Lower lobe of right lung (tissue), 2 donors: ENCODE measurements around the gene PPME1. TPM values are rescaled to one million over a fixed set of nuclear protein-coding genes. Genes with fewer than 3 reads are reported as not detected.
"Not testable (repeated sequence)": the region's sequence is repeated elsewhere in the genome, so short reads cannot be mapped to it uniquely, and the experiment has no call there.

ENCODE experiments used
- ATAC-seq, 2 donors: fragments of 200-7000 bp; cut with Tn5 transposase; one replicate each; pipeline ENCODE4 v1.9.1; 2020 to 2022; ENCODE audit warnings: mild to moderate bottlenecking in 2 of 2, moderate library complexity in 2 of 2
- DNase-seq: peaks from one replicate; pipeline ENCODE4 v3.0.0-alpha.2; 2020
- H3K27ac ChIP-seq: fragments of 200-600 bp; one replicate; pipeline ENCODE4 v1.8.0; 2022
- H3K27me3 ChIP-seq: fragments of 200-600 bp; one replicate; pipeline ENCODE4 v1.8.0; 2022; ENCODE audit warnings: low read depth
- H3K36me3 ChIP-seq: fragments of 200-600 bp; one replicate; pipeline ENCODE4 v1.8.0; 2022; ENCODE audit warnings: mild to moderate bottlenecking
- H3K4me1 ChIP-seq: fragments of 200-600 bp; one replicate; pipeline ENCODE4 v1.8.0; 2022
- H3K4me3 ChIP-seq: fragments of 200-600 bp; one replicate; pipeline ENCODE4 v1.8.0; 2022; ENCODE audit warnings: mild to moderate bottlenecking
- H3K9me3 ChIP-seq: fragments of 200-600 bp; one replicate; pipeline ENCODE4 v1.8.0; 2022
- CTCF ChIP-seq: fragments of 200-600 bp; IDR thresholded peaks from one replicate; pipeline ENCODE4 v1.8.0; 2022; ENCODE audit warnings: antibody characterized with exemption, mild to moderate bottlenecking
- intact Hi-C: fragments of 100-400 bp; cut with DNase I; formaldehyde crosslinking; loops from one replicate; pipeline ENCODE4 v1.11.0; 2022
- total RNA-seq: library from RNA; stranded (reverse); fragmentation: NEBNext Ultra II Directional; extraction: Animal tissue kit (Norgen Biotek cat#: 25700); gene quantifications from one replicate; pipeline ENCODE4 v1.2.1, GENCODE V29; 2021
- donor health status: DM: no; HTN: yes; CAD: no; lungs with severe emphysema.

Gene PPME1
- total RNA-seq, 1 donor from 2014 or later: 29.4 TPM

GRCh38 chr11:74139151-74139918 is 31.8 kb upstream of the PPME1 start:
- peaks cover 14% of the 10 kb centered on the region for H3K4me1 ChIP-seq
- DNase-seq (no peak), ATAC-seq (no peak)
- H3K27ac ChIP-seq: peak overlapping the region; percentile 0
- no peak overlapping the region for H3K4me3 ChIP-seq
- H3K27me3 ChIP-seq: no peaks in the 10 kb centered on the region
- H3K36me3 ChIP-seq: peaks cover 37% of the 10 kb centered on the region
- TF ChIP-seq CTCF: no peak
- intact Hi-C loops: no loop called here
- no peaks in the 10 kb centered on the region for H3K9me3 ChIP-seq

GRCh38 chr11:74139919-74140431 is 31.1 kb upstream of the PPME1 start:
- peaks cover 33% of the 10 kb centered on the region for H3K36me3 ChIP-seq
- intact Hi-C loops, DNase-seq, H3K27ac ChIP-seq, H3K4me3 ChIP-seq, H3K9me3 ChIP-seq, H3K27me3 ChIP-seq, ATAC-seq: not testable (repeated sequence)
- H3K4me1 ChIP-seq: peaks cover 14% of the 10 kb centered on the region

- Histone ChIP-seq H3K4me3 (no peak overlapping the region), H3K4me1 (peaks cover 14% of the 10 kb centered on the region), H3K27ac (no peak overlapping the region), H3K27me3 (no peaks in the 10 kb centered on the region), H3K36me3 (peaks cover 21% of the 10 kb centered on the region), H3K9me3 (no peaks in the 10 kb centered on the region)
- ATAC-seq (peak in 1 of 2 donors; percentile 21), DNase-seq (no peak)
- TF ChIP-seq CTCF: no peak
- intact Hi-C loops: no loop called here
Observed at GRCh38 chr11:74141241-74141695, 29.8 kb upstream of the PPME1 start.

- H3K27me3 ChIP-seq: no peaks in the 10 kb centered on the region
- H3K4me1 ChIP-seq: peaks cover 14% of the 10 kb centered on the region
- ATAC-seq: no peak
- no peaks in the 10 kb centered on the region for H3K9me3 ChIP-seq
- H3K27ac ChIP-seq: no peak overlapping the region
- intact Hi-C loops: no loop called here
- H3K36me3 ChIP-seq: peaks cover 16% of the 10 kb centered on the region
- TF ChIP-seq CTCF: no peak
- no peak for DNase-seq
- no peak overlapping the region for H3K4me3 ChIP-seq
Observed at GRCh38 chr11:74141908-74142307, 29.2 kb upstream of the PPME1 start.

- Histone ChIP-seq H3K27ac (no peak overlapping the region), H3K4me3 (no peak overlapping the region), H3K9me3 (no peaks in the 10 kb centered on the region), H3K27me3 (no peaks in the 10 kb centered on the region), H3K36me3 (peaks cover 12% of the 10 kb centered on the region), H3K4me1 (peaks cover 14% of the 10 kb centered on the region)
- DNase-seq: no peak
- TF ChIP-seq CTCF: no peak
- no peak for ATAC-seq
- intact Hi-C loops: no loop called here
Observed at GRCh38 chr11:74142624-74143023, 28.5 kb upstream of the PPME1 start.

GRCh38 chr11:74144592-74144991 is 26.5 kb upstream of the PPME1 start:
- no peak for TF ChIP-seq CTCF
- H3K27me3 ChIP-seq: no peaks in the 10 kb centered on the region

More at GRCh38 chr11:74144592-74144991, 26.5 kb upstream of the PPME1 start:
- DNase-seq: no peak
- no peak for ATAC-seq
- H3K27ac ChIP-seq: no peak overlapping the region
- intact Hi-C loops: no loop called here
- no peaks in the 10 kb centered on the region for H3K36me3 ChIP-seq
- H3K9me3 ChIP-seq: no peaks in the 10 kb centered on the region
- H3K4me1 ChIP-seq: no peaks in the 10 kb centered on the region
- no peak overlapping the region for H3K4me3 ChIP-seq
